ENCODE data around the gene SLC4A4. TPM values are rescaled to one million over a fixed set of nuclear protein-coding genes. Genes with fewer than 3 reads are reported as not detected.

Gene SLC4A4
- total and polyA plus RNA-seq, 3 experiments from 2014 or later: 1.2 to 9.1 (median 1.3) TPM

DNA sequence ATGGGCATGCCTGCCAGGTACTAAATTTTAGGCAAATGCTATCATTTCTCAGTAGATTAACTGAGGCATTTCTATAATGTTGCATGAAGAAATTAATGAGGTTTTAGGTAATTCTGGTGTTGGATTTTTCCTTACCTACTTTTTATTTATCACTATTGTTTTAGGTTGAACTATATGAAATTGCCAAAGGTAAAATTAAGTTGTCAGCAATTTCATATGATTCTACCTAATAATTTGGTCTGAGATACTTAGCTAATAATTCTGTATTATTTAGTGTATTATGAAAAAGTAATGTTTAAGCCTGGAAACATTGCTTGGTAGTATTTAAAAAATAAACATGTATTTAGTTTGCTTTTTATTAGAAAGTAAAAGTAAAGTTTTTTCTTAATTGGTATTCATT lies 22.7 kb downstream of the SLC4A4 start:
- Histone ChIP-seq H3K9me3 (ENCODE audit: low read length) (no peaks in the 10 kb centered on the region), H3K27me3 (ENCODE audit: insufficient read depth, low read length, poor library complexity, severe bottlenecking) (no peaks in the 10 kb centered on the region), H3K27ac (ENCODE audit: low read depth, low read length) (no peak overlapping the region), H3K4me1 (ENCODE audit: insufficient read depth, low read length) (no peaks in the 10 kb centered on the region), H3K4me3 (ENCODE audit: low read length) (no peak overlapping the region), H3K36me3 (ENCODE audit: insufficient read depth, low read length) (no peaks in the 10 kb centered on the region)
- H3K27ac Mint-ChIP-seq: no peak overlapping the region
- H3K4me1 Mint-ChIP-seq: no peaks in the 10 kb centered on the region
- peaks cover 0 to 2% of the 10 kb centered on the region in 2 donors for H3K27me3 Mint-ChIP-seq
- no peak for DNase-seq
- POLR2A ChIA-PET: no interaction called here
- no peak overlapping the region for H3K4me3 Mint-ChIP-seq
- CTCF ChIA-PET: no interaction called here
- peaks cover 3 to 9% (median 3%) of the 10 kb centered on the region in 3 donors for H3K36me3 Mint-ChIP-seq
- no peaks in the 10 kb centered on the region for H3K9me3 Mint-ChIP-seq

DNA sequence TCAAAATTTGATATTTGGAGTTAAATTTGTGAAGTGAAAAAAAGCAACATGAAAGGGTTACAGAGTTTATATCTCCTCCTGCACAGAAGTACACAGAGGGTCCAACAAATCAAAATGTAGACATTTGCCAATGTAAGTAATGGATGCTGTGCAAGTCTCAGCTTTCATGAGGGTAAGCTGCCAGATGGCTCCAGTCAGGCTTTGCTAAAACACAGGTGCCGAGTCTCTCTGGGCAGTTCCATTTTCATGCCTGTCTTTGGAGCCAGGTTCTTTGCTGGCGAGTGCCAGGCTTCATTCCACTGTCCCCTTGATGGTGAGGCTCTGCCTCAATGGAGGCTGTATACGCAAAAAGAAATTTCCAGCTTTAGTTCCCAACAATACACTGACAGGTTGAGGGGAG lies 27.9 kb downstream of the SLC4A4 start:
- no peaks in the 10 kb centered on the region for H3K36me3 ChIP-seq (ENCODE audit: insufficient read depth, low read length)
- DNase-seq: no peak
- H3K27me3 ChIP-seq (ENCODE audit: insufficient read depth, low read length, poor library complexity, severe bottlenecking): no peaks in the 10 kb centered on the region
- Mint-ChIP-seq H3K4me3 (no peak overlapping the region), H3K9me3 (no peaks in the 10 kb centered on the region), H3K27me3 (no peaks in the 10 kb centered on the region), H3K27ac (no peak overlapping the region), H3K4me1 (no peaks in the 10 kb centered on the region), H3K36me3 (no peaks in the 10 kb centered on the region)
- POLR2A ChIA-PET: no interaction called here
- H3K27ac ChIP-seq (ENCODE audit: low read depth, low read length): no peak overlapping the region
- CTCF ChIA-PET: no interaction called here
- no peaks in the 10 kb centered on the region for H3K4me1 ChIP-seq (ENCODE audit: insufficient read depth, low read length)
- no peaks in the 10 kb centered on the region for H3K9me3 ChIP-seq (ENCODE audit: low read length)
- H3K4me3 ChIP-seq (ENCODE audit: low read length): no peak overlapping the region

DNA sequence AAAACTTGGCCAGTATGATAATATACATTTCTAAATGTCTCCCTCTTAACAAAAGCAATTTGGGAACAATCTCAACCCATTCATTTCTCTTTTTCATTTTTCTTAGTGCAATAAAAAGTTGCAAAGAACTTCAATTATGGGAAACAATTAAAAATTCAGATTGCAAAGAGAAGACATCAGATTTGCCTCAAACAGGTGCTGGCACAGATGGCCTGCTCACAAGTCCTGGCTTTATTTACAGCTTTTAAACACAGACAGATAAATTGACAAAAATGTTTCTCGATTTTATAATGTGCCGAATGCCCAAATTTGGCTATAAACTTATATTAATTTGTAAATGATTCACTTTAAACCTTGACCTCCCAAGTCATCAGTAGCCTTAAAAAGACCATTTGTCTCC lies 28.7 kb downstream of the SLC4A4 start:
- Histone ChIP-seq H3K27me3 (ENCODE audit: insufficient read depth, low read length, poor library complexity, severe bottlenecking) (no peaks in the 10 kb centered on the region), H3K9me3 (ENCODE audit: low read length) (no peaks in the 10 kb centered on the region), H3K4me1 (ENCODE audit: insufficient read depth, low read length) (no peaks in the 10 kb centered on the region), H3K36me3 (ENCODE audit: insufficient read depth, low read length) (no peaks in the 10 kb centered on the region), H3K4me3 (ENCODE audit: low read length) (no peak overlapping the region), H3K27ac (ENCODE audit: low read depth, low read length) (no peak overlapping the region)
- DNase-seq: no peak
- no peaks in the 10 kb centered on the region for H3K27me3 Mint-ChIP-seq
- H3K4me1 Mint-ChIP-seq: no peaks in the 10 kb centered on the region
- no peak overlapping the region for H3K27ac Mint-ChIP-seq
- POLR2A ChIA-PET: no interaction called here
- CTCF ChIA-PET: no interaction called here
- no peaks in the 10 kb centered on the region for H3K36me3 Mint-ChIP-seq
- no peaks in the 10 kb centered on the region for H3K9me3 Mint-ChIP-seq
- no peak overlapping the region for H3K4me3 Mint-ChIP-seq

DNA sequence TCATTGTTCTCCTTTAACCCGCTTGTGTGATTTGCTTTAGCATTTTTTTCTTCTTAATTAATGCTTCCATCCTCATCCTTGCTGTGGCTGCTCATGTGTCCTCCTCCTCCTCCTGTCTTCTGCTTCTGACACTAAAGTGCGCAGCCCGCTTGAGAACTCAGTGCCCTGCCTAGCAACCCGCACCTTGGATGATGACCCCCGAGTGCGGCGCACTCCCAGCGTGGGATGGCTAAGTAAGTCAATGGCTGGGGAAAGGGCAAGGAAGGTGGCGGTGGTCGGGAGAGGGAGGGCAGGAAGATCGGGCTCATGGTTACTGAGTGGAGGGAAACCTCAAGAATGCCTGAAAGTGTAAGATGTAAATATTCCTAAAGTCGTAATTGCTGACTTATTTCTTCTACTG lies 30.1 kb downstream of the SLC4A4 start:
- H3K27me3 ChIP-seq (ENCODE audit: insufficient read depth, low read length, poor library complexity, severe bottlenecking): no peaks in the 10 kb centered on the region
- H3K27ac Mint-ChIP-seq: no peak overlapping the region
- H3K27ac ChIP-seq (ENCODE audit: low read depth, low read length): no peak overlapping the region
- H3K4me1 ChIP-seq (ENCODE audit: insufficient read depth, low read length): no peaks in the 10 kb centered on the region
- H3K4me1 Mint-ChIP-seq: no peaks in the 10 kb centered on the region
- no peak for DNase-seq
- POLR2A ChIA-PET: no interaction called here
- H3K36me3 Mint-ChIP-seq: no peaks in the 10 kb centered on the region
- H3K36me3 ChIP-seq (ENCODE audit: insufficient read depth, low read length): no peaks in the 10 kb centered on the region
- no peak overlapping the region for H3K4me3 ChIP-seq (ENCODE audit: low read length)
- no peak overlapping the region for H3K4me3 Mint-ChIP-seq
- no peaks in the 10 kb centered on the region for H3K9me3 ChIP-seq (ENCODE audit: low read length)
- CTCF ChIA-PET: no interaction called here
- no peaks in the 10 kb centered on the region for H3K27me3 Mint-ChIP-seq
- no peaks in the 10 kb centered on the region for H3K9me3 Mint-ChIP-seq

- DNase-seq: no peak
- H3K27me3 ChIP-seq (ENCODE audit: insufficient read depth, low read length, poor library complexity, severe bottlenecking): no peaks in the 10 kb centered on the region
- POLR2A ChIA-PET: no interaction called here
- Mint-ChIP-seq H3K36me3 (no peaks in the 10 kb centered on the region), H3K27ac (no peak overlapping the region), H3K9me3 (no peaks in the 10 kb centered on the region), H3K4me1 (no peaks in the 10 kb centered on the region), H3K4me3 (no peak overlapping the region), H3K27me3 (no peaks in the 10 kb centered on the region)
- H3K27ac ChIP-seq (ENCODE audit: low read depth, low read length): no peak overlapping the region
- no peaks in the 10 kb centered on the region for H3K36me3 ChIP-seq (ENCODE audit: insufficient read depth, low read length)
- no peak overlapping the region for H3K4me3 ChIP-seq (ENCODE audit: low read length)
- CTCF ChIA-PET: interaction anchor here (1.4 kb wide), 1 partner anchor 26 kb away, joined by 3 read pairs; no protein-coding TSS in a partner anchor
- no peaks in the 10 kb centered on the region for H3K9me3 ChIP-seq (ENCODE audit: low read length)
- no peaks in the 10 kb centered on the region for H3K4me1 ChIP-seq (ENCODE audit: insufficient read depth, low read length)
Observed at GRCh38 chr4:71369536-71369935, 30.7 kb downstream of the SLC4A4 start.

- H3K4me3 ChIP-seq (ENCODE audit: low read length): no peak overlapping the region
- DNase-seq: no peak
- H3K27me3 ChIP-seq (ENCODE audit: insufficient read depth, low read length, poor library complexity, severe bottlenecking): no peaks in the 10 kb centered on the region
- H3K4me3 Mint-ChIP-seq: no peak overlapping the region
- H3K27me3 Mint-ChIP-seq: no peaks in the 10 kb centered on the region
- no peaks in the 10 kb centered on the region for H3K9me3 ChIP-seq (ENCODE audit: low read length)
- H3K4me1 Mint-ChIP-seq: no peaks in the 10 kb centered on the region
- ChIA-PET CTCF (no interaction called here), POLR2A (no interaction called here)
- peaks cover 0 to 11% (median 0%) of the 10 kb centered on the region in 3 donors for H3K36me3 Mint-ChIP-seq
- H3K4me1 ChIP-seq (ENCODE audit: insufficient read depth, low read length): no peaks in the 10 kb centered on the region
- no peak overlapping the region for H3K27ac Mint-ChIP-seq
- no peaks in the 10 kb centered on the region for H3K9me3 Mint-ChIP-seq
- H3K36me3 ChIP-seq (ENCODE audit: insufficient read depth, low read length): no peaks in the 10 kb centered on the region
- no peak overlapping the region for H3K27ac ChIP-seq (ENCODE audit: low read depth, low read length)
Observed at GRCh38 chr4:71375494-71375893, 36.7 kb downstream of the SLC4A4 start.

DNA sequence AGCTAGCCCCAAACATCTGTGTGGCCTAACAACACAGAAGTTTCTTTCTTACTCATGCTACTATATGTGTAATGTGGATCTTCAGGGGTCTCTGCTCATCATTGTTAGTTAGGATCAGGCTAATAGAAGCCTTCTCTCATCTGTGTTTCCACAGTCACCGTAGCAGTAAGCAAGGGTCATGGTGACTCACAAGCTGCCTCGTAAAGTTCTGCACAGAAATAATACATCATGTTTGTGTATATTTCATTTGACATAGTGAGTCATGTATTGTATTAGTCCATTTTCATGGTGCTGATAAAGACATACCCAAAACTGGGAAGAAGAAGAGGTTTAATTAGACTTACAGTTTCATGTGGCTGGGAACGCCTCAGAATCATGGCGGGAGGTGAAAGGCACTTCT lies 38.7 kb downstream of the SLC4A4 start:
- H3K4me1 Mint-ChIP-seq: no peaks in the 10 kb centered on the region
- Histone ChIP-seq H3K9me3 (ENCODE audit: low read length) (no peaks in the 10 kb centered on the region), H3K27ac (ENCODE audit: low read depth, low read length) (no peak overlapping the region), H3K27me3 (ENCODE audit: insufficient read depth, low read length, poor library complexity, severe bottlenecking) (no peaks in the 10 kb centered on the region), H3K4me1 (ENCODE audit: insufficient read depth, low read length) (no peaks in the 10 kb centered on the region), H3K36me3 (ENCODE audit: insufficient read depth, low read length) (no peaks in the 10 kb centered on the region), H3K4me3 (ENCODE audit: low read length) (no peak overlapping the region)
- H3K4me3 Mint-ChIP-seq: no peak overlapping the region
- H3K27me3 Mint-ChIP-seq: no peaks in the 10 kb centered on the region
- no peaks in the 10 kb centered on the region for H3K9me3 Mint-ChIP-seq
- H3K36me3 Mint-ChIP-seq: peaks cover 0 to 11% (median 0%) of the 10 kb centered on the region in 3 donors
- ChIA-PET CTCF (no interaction called here), POLR2A (no interaction called here)
- H3K27ac Mint-ChIP-seq: no peak overlapping the region
- DNase-seq: no peak

DNA sequence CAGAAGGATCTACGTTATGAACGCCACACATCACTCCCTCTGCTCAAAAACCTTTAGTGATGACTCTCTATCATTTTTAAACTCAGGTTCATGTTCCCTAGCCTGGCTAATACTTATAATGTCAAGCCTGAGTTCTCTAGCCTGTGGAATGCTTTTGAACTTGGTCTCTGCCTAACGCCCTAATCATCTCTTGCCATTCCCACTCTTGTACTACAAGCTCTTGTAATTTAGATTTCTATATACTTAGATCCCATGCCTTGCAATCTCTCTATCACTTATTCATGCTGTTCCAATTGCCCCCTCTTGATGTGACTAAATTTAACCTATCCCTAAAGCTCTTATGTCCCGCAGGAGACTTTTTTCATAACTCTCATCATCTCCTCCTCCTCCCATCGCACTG lies 40.3 kb downstream of the SLC4A4 start:
- ChIA-PET POLR2A (no interaction called here), CTCF (no interaction called here)
- DNase-seq: no peak
- H3K4me1 ChIP-seq (ENCODE audit: insufficient read depth, low read length): no peaks in the 10 kb centered on the region
- Mint-ChIP-seq H3K27me3 (no peaks in the 10 kb centered on the region), H3K27ac (no peak overlapping the region), H3K36me3 (peaks cover 0 to 11% (median 0%) of the 10 kb centered on the region in 3 donors), H3K4me1 (no peaks in the 10 kb centered on the region), H3K9me3 (no peaks in the 10 kb centered on the region), H3K4me3 (no peak overlapping the region)
- no peak overlapping the region for H3K4me3 ChIP-seq (ENCODE audit: low read length)
- no peak overlapping the region for H3K27ac ChIP-seq (ENCODE audit: low read depth, low read length)
- H3K9me3 ChIP-seq (ENCODE audit: low read length): no peaks in the 10 kb centered on the region
- H3K27me3 ChIP-seq (ENCODE audit: insufficient read depth, low read length, poor library complexity, severe bottlenecking): no peaks in the 10 kb centered on the region
- no peaks in the 10 kb centered on the region for H3K36me3 ChIP-seq (ENCODE audit: insufficient read depth, low read length)

DNA sequence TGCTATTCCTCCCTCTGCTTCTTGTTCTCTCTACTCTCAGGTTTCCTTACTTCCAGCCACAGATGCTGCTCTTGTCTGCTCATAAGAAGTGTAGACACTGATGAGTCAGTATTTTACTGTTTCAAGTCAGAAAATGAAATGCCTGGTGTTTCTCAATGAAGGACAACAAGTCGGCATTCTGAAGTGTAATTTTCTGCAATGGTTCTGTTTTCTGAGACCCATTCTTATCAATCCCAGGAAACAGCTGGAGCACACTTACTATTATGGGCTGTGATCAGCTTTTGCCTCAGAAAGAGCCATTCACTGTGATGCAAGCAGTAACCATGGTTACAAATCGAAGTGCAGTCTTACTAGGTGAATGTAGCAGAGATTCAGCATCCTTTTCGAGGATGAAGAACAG lies 42.0 kb downstream of the SLC4A4 start:
- H3K36me3 Mint-ChIP-seq: peaks cover 0 to 8% (median 2%) of the 10 kb centered on the region in 3 donors
- no peaks in the 10 kb centered on the region for H3K36me3 ChIP-seq (ENCODE audit: insufficient read depth, low read length)
- no peak for DNase-seq
- POLR2A ChIA-PET: no interaction called here
- no peaks in the 10 kb centered on the region for H3K9me3 ChIP-seq (ENCODE audit: low read length)
- no peak overlapping the region for H3K27ac ChIP-seq (ENCODE audit: low read depth, low read length)
- no peaks in the 10 kb centered on the region for H3K9me3 Mint-ChIP-seq
- no peak overlapping the region for H3K4me3 Mint-ChIP-seq
- H3K4me1 ChIP-seq (ENCODE audit: insufficient read depth, low read length): no peaks in the 10 kb centered on the region
- H3K27me3 ChIP-seq (ENCODE audit: insufficient read depth, low read length, poor library complexity, severe bottlenecking): no peaks in the 10 kb centered on the region
- no peak overlapping the region for H3K4me3 ChIP-seq (ENCODE audit: low read length)
- H3K27me3 Mint-ChIP-seq: no peaks in the 10 kb centered on the region
- no peak overlapping the region for H3K27ac Mint-ChIP-seq
- H3K4me1 Mint-ChIP-seq: no peaks in the 10 kb centered on the region
- CTCF ChIA-PET: no interaction called here
